Suprapubic skin (tissue), 4 donors: ENCODE measurements around the gene CD63. TPM values are rescaled to one million over a fixed set of nuclear protein-coding genes. Genes with fewer than 3 reads are reported as not detected.

Source experiments
- DNase-seq, 2 donors: peaks; one replicate each; pipeline ENCODE4 v3.0.0-alpha.2; 2019; ENCODE audit warnings: low spot score in 2 of 2
- H3K27ac ChIP-seq: fragments of 200-600 bp; sonication (generic); one replicate; pipeline ENCODE4 v1.5.1; 2019
- H3K27me3 ChIP-seq: fragments of 200-600 bp; sonication (generic); one replicate; pipeline ENCODE4 v1.5.1; 2019
- H3K36me3 ChIP-seq: fragments of 200-600 bp; sonication (generic); one replicate; pipeline ENCODE4 v1.5.1; 2019
- H3K4me1 ChIP-seq: fragments of 200-600 bp; sonication (generic); one replicate; pipeline ENCODE4 v1.5.1; 2019
- H3K4me3 ChIP-seq: fragments of 200-600 bp; sonication (generic); one replicate; pipeline ENCODE4 v1.5.1; 2019; ENCODE audit warnings: mild to moderate bottlenecking
- H3K9me3 ChIP-seq: fragments of 200-600 bp; sonication (generic); one replicate; pipeline ENCODE4 v1.5.1; 2019
- CTCF ChIP-seq, 2 donors: fragments of 200-600 bp in 1 of 2; fragments of 450-650 bp in 1 of 2; sonication (generic) in 1 of 2; IDR thresholded peaks; one replicate each; pipeline ENCODE4 v1.5.1; 2016 to 2019; ENCODE audit warnings: antibody characterized with exemption in 2 of 2, mild to moderate bottlenecking in 1 of 2, moderate library complexity in 1 of 2
- EP300 ChIP-seq: sonication (generic); formaldehyde crosslinking; IDR thresholded peaks from one replicate; pipeline ENCODE4 v1.6.1; 2017; ENCODE audit warnings: antibody characterized with exemption
- POLR2A ChIP-seq, 2 donors: fragments of 450-650 bp; IDR thresholded peaks; one replicate each; pipeline ENCODE4 v1.6.1; 2017; ENCODE audit warnings: antibody characterized with exemption in 2 of 2, mild to moderate bottlenecking in 2 of 2, moderate library complexity in 2 of 2
- POLR2AphosphoS5 ChIP-seq, 3 donors: sonication (generic); formaldehyde crosslinking; IDR thresholded peaks; one replicate each; pipeline ENCODE4 v1.6.1; 2017; ENCODE audit warnings: antibody characterized with exemption in 3 of 3
- WGBS: methylation state at CpG from one replicate; pipeline ENCODE4 v1.1.5; 2018; 5-methylcytosine and 5-hydroxymethylcytosine counted together
- total RNA-seq, 4 donors: library from RNA; depleted of rRNA; stranded (reverse); fragments of >200 nt; gene quantifications; one replicate each; pipeline ENCODE4 v1.1.0, GENCODE V29; 2016

The CD63 gene
- total RNA-seq, 4 donors from 2014 or later = 176 to 303 (median 193) TPM

GRCh38 chr12:55698241-55698955 is 30.4 kb downstream of the CD63 start:
- no peaks in the 10 kb centered on the region for H3K4me1 ChIP-seq
- no peak overlapping the region for H3K4me3 ChIP-seq
- no peaks in the 10 kb centered on the region for H3K27me3 ChIP-seq
- H3K27ac ChIP-seq = no peak overlapping the region
- peak in 1 of 2 donors; percentile 55 for DNase-seq
- WGBS = 95% methylated on average over 4 of the region's 16 CpGs
- peaks cover 6% of the 10 kb centered on the region for H3K36me3 ChIP-seq
- no peaks in the 10 kb centered on the region for H3K9me3 ChIP-seq
- TF ChIP-seq POLR2A (IDR thresholded peaks at IDR 0.05) = no peak
- no peak for TF ChIP-seq CTCF (IDR thresholded peaks at IDR 0.05)
- TF ChIP-seq POLR2AphosphoS5 (IDR thresholded peaks at IDR 0.05) = no peak
- no peak for TF ChIP-seq EP300

- WGBS = 80% methylated on average over 5 of the region's 7 CpGs
- H3K36me3 ChIP-seq = peaks cover 6% of the 10 kb centered on the region
- no peaks in the 10 kb centered on the region for H3K4me1 ChIP-seq
- DNase-seq = peak in 1 of 2 donors; percentile 43
- TF ChIP-seq POLR2A (IDR thresholded peaks at IDR 0.05) (no peak), CTCF (IDR thresholded peaks at IDR 0.05) (no peak), EP300 (no peak), POLR2AphosphoS5 (IDR thresholded peaks at IDR 0.05) (no peak)
- no peak overlapping the region for H3K4me3 ChIP-seq
- H3K27ac ChIP-seq = no peak overlapping the region
- no peaks in the 10 kb centered on the region for H3K27me3 ChIP-seq
- no peaks in the 10 kb centered on the region for H3K9me3 ChIP-seq
Measured at GRCh38 chr12:55697686-55698085, 31.1 kb downstream of the CD63 start.

- H3K9me3 ChIP-seq = no peaks in the 10 kb centered on the region
- no peak overlapping the region for H3K27ac ChIP-seq
- H3K4me3 ChIP-seq = no peak overlapping the region
- H3K27me3 ChIP-seq = no peaks in the 10 kb centered on the region
- H3K36me3 ChIP-seq = peaks cover 6% of the 10 kb centered on the region
- DNase-seq = peak in 1 of 2 donors; percentile 46
- H3K4me1 ChIP-seq = no peaks in the 10 kb centered on the region
- no peak for TF ChIP-seq CTCF (IDR thresholded peaks at IDR 0.05)
- TF ChIP-seq POLR2AphosphoS5 (IDR thresholded peaks at IDR 0.05) = no peak
- no peak for TF ChIP-seq EP300
- TF ChIP-seq POLR2A (IDR thresholded peaks at IDR 0.05) = no peak
- WGBS = 89% methylated on average over 16 of the region's 19 CpGs
Measured at GRCh38 chr12:55696796-55697462, 31.9 kb downstream of the CD63 start.

GRCh38 chr12:55696141-55696540 is 32.7 kb downstream of the CD63 start:
- Histone ChIP-seq H3K9me3 (no peaks in the 10 kb centered on the region), H3K4me3 (no peak overlapping the region), H3K4me1 (no peaks in the 10 kb centered on the region), H3K27me3 (no peaks in the 10 kb centered on the region), H3K27ac (no peak overlapping the region), H3K36me3 (peaks cover 6% of the 10 kb centered on the region)
- peak in 1 of 2 donors; percentile 48 for DNase-seq
- no peak for TF ChIP-seq CTCF (IDR thresholded peaks at IDR 0.05)
- no peak for TF ChIP-seq EP300
- no peak for TF ChIP-seq POLR2A (IDR thresholded peaks at IDR 0.05)
- no peak for TF ChIP-seq POLR2AphosphoS5 (IDR thresholded peaks at IDR 0.05)
- 89% methylated on average over 6 of the region's 6 CpGs for WGBS

- Histone ChIP-seq H3K4me3 (no peak overlapping the region), H3K36me3 (peaks cover 6% of the 10 kb centered on the region), H3K27me3 (no peaks in the 10 kb centered on the region), H3K4me1 (no peaks in the 10 kb centered on the region), H3K27ac (no peak overlapping the region), H3K9me3 (no peaks in the 10 kb centered on the region)
- whole genome bisulfite sequencing = 85% methylated on average over 7 of the region's 7 CpGs
- TF ChIP-seq POLR2A (IDR thresholded peaks at IDR 0.05) = no peak
- no peak for TF ChIP-seq CTCF (IDR thresholded peaks at IDR 0.05)
- TF ChIP-seq POLR2AphosphoS5 (IDR thresholded peaks at IDR 0.05) = no peak
- TF ChIP-seq EP300 = no peak
- DNase-seq = peak in 1 of 2 donors; percentile 21
Measured at GRCh38 chr12:55695349-55695748, 33.5 kb downstream of the CD63 start.
